Posterior cingulate gyrus (tissue), 11 donors: ENCODE measurements around the gene P2RX2.
"Not testable (repeated sequence)": the region's sequence is repeated elsewhere in the genome, so short reads cannot be mapped to it uniquely, and the experiment has no call there.

Experiments used
- DNase-seq, 10 donors: peaks; one replicate each; pipeline versions ENCODE4 v3.0.0 to v3.0.0-alpha.2; 2020 to 2021; ENCODE audit warnings: mixed read lengths in 3 of 10
- intact Hi-C: fragments of 100-400 bp; cut with DNase I; formaldehyde crosslinking; loops from one replicate; pipeline ENCODE4 v1.15.1; 2023

P2RX2 gene

DNA sequence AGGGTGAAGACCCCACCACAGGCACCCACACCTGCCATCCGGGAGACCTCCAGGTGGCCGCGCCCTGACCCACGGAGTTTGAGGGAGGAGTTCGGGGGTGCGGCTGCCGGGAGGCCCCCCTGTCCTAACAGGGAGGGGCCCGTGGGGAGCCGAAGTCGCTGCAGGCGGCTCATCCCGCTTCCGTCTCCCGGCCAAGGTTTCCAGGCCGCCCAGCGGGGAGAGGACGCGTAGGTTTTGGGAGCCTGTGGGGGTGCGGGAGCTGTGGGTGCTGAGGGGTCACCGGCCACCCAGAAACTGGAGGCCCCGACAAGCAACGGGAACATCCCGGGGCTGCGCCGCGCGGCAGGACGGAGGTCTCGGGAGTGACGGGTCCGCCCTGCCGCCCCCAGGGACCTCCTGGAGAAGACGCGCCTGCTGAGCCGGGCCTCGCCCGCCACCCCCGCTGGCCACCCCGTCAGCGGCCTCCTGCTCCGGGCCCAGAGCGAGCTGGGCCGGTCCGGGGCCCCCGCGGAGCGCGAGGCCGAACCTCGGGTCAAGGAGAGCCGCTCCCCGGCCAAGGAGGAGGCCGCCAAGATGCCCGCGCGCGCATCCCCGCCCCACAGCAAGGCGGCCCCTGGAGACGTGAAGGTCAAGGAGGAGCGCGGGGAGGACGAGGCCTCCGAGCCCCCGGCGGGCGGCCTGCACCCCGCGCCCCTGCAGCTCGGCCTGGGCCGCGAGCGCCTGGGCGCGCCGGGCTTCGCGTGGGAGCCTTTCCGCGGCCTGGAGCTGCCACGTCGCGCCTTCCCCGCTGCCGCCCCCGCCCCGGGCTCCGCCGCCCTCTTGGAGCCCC is 35.8 kb upstream of the P2RX2 start:
- intact Hi-C loops = no loop called here
- peak in 1 of 10 donors; percentile 86 for DNase-seq

DNA sequence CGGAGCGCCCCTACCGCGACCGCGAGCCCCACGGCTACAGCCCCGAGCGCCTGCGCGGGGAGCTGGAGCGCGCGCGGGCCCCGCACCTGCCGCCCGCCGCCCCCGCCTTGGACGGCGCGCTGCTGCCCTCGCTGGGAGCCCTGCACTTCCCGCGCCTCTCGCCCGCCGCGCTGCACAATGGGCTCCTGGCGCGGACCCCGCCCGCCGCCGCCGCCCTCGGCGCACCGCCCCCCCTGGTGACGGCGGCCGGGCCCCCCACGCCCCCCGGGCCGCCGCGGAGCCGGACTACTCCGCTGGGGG is 35.2 kb upstream of the P2RX2 start:
- no peak for DNase-seq

GRCh38 chr12:132583736-132584135 is 34.8 kb upstream of the P2RX2 start:
- no peak for DNase-seq
- intact Hi-C loops = no loop called here

More for the DNA sequence above, 35.2 kb upstream of the P2RX2 start:
- intact Hi-C loops = no loop called here

DNA sequence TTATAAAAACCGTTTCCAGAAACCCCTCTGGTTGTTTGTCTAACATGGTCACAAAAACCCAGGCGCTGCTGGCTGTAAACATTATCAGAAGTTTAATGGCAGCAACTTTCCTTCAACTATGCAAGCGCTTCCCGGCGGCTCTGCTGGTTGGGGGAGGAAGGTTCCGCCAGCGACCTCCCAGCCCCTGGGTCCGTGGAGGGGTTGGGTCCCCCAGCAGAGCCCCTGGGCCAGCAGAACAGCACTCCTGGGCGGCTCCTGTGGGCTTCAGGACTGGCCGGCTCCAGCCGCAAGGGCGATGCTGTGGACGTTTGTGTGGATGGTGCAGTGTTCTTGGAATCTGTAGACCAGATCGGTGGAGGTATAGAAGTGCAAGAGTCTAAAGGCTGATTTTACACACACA is 34.1 kb upstream of the P2RX2 start:
- peak in 1 of 10 donors; percentile 80 for DNase-seq
- intact Hi-C loops = no loop called here

DNA sequence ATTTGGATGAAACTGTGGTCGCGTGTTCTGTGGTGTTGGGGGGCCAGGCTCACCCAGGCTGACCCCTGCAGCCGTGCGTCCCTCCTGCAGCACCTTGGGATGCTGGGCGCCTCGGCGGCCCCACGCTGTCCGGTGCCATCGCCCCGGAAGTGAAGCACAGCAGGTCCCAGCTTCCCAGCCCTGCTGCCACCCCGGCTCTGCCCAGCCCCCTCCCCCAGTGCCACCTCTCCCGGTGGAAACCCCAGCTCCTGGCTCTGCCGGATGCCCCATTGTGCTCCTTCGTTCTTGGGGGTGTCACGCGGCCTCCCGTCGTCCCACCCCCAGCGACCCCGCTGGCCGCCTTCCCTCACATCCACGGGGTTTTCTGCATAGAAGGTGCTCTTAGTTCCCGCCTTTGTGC is 33.4 kb upstream of the P2RX2 start:
- DNase-seq = no peak

DNA sequence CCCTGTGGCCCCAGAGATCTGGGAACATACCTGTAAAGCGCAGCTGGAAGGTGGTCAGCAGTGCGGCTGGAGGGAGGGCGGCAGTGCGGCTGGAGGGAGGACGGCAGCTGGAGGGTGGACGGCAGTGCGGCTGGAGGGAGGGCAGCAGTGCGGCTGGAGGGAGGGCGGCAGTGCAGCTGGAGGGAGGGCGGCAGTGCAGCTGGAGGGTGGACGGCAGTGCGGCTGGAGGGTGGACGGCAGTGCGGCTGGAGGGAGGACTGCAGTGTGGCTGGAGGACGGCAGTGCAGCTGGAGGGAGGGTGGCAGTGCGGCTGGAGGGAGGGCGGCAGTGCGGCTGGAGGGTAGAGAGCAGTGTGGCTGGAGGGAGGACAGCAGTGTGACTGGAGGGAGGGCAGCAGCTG is 31.6 kb upstream of the P2RX2 start:
- intact Hi-C loops = no loop called here
- DNase-seq = no peak

More for the DNA sequence above, 33.4 kb upstream of the P2RX2 start:
- intact Hi-C loops = no loop called here

- intact Hi-C loops = no loop called here
- DNase-seq = no peak
Observed at GRCh38 chr12:132587781-132588180, 30.8 kb upstream of the P2RX2 start.

DNA sequence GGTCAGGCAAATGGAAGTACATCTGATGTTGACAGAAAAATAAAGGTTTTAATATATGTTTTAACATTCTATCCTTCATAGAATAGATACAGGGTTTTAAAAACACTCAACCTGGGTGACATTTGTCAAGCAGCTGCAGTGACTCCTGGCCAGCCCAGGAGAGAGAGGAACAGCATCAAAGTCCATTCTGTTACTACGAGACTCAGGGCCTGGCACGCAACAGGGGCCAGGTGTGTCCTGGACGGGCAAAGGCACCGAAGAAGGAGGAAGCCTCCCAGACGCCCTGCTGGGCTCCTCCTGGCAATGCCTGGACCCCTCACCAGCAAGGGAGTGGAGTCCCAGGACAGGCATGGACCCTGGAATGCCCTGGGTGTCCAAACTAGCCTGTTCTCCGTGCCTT is 30.3 kb upstream of the P2RX2 start:
- intact Hi-C loops = no loop called here
- peak in 1 of 10 donors; percentile 50 for DNase-seq

DNA sequence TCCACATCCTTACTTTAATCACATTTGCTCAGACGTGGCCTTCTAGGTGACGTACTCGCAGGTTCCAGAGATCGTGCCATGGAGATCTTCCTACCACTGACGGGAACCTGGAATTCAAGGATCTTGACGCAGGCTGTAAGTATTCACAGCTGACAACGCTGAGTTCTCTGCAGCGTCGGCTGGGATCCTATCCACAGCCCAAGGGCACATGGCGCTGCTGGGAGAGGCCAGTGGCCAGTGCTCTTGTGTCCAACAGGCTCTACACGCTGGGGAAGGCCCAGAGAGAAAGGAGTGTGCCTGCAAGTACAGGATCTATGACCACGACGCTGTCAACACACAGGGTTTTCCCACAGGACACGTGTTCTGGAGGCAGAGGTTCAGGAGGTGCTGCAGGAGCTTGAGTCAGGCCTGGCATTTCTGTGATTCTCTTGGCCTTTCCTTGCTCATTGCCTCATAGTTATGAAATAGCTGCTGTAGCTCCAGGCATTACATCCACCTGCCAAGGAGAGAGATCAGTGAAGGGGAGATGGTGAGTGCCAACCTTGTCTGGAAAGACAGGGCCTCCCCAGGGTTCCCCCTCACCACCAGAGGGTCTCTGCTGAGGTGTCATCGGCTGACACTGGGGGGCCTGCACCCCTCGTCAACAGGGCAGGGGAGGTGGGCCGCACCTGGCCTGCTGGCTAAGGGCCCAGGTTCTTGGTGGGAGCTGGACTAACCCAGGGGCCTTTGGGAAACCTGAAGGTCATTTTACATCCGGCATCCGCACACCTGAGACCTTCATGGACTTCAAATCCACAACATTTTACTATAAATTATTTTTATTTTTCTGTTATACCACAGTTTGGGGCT is 29.5 kb upstream of the P2RX2 start:
- peak in 1 of 10 donors; percentile 63 for DNase-seq
- intact Hi-C loops = no loop called here

DNA sequence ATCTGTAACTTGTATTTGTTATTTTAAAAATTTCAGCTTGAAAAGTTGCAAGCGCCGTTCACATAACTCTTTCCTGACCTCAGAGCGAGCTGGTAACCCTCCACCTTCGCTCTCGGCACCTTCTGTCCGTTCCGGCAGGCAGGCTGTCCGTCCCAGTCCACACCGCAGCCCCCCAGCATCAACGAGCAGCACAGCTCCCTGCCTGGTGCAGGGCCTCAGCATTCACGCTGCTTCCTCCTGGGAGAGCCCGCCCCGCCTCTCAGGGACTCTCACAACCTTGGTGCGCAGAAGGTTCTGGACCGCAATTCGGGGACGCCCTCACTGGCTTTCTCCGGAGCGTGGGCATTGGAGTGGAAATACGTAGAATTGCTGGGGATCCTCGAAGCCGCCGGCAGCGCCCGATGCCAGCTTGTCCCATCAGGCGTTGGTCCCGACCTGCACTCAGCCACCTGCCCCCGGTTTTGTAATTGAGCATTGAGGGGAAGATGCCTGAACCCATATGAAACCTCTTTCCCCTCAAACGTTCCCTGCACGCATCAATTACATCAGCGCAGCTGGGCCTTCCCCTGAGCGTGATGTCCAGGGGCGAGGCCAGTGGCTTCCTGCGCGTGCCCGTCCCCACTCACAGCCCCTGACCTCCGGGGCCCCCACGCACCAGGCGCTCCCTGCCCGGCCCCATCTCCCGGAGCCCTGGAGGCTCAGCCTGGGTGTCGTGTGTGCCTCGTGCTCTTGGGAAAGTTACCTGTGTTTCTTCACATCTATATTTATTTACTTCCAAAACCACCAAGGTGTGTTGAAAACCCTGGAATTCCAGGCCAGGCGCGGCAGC is 27.3 kb upstream of the P2RX2 start:
- intact Hi-C loops = no loop called here
- DNase-seq = peak in 2 of 10 donors; percentile 54 to 77

- intact Hi-C loops = no loop called here
- peak in 2 of 10 donors; percentile 69 to 80 for DNase-seq
Observed at GRCh38 chr12:132592282-132592970, 26.1 kb upstream of the P2RX2 start.

DNA sequence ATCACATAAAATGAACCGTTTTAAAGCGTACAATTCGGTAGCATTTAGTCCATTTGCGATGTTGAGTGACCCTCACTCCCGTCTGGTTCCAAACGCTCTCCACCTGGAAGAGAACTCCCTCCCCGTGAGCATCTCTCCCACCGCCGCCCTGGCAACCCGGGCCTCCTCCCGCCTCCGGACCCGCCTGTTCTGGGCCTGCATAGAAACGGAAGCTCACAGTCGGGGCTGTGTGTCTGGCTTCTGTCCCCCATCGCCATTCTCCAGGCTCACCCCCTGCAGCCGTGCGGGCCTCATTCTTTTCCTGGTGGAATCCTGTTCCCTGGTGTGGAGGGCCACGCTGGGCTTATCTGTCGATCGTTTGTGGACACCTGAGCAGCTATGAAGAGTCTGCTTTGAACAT is 25.5 kb upstream of the P2RX2 start:
- peak in 2 of 10 donors; percentile 68 to 80 for DNase-seq
- intact Hi-C loops = no loop called here

GRCh38 chr12:132593521-132593920 is 25.1 kb upstream of the P2RX2 start:
- peak in 1 of 10 donors; percentile 85 for DNase-seq
- intact Hi-C loops = no loop called here

DNA sequence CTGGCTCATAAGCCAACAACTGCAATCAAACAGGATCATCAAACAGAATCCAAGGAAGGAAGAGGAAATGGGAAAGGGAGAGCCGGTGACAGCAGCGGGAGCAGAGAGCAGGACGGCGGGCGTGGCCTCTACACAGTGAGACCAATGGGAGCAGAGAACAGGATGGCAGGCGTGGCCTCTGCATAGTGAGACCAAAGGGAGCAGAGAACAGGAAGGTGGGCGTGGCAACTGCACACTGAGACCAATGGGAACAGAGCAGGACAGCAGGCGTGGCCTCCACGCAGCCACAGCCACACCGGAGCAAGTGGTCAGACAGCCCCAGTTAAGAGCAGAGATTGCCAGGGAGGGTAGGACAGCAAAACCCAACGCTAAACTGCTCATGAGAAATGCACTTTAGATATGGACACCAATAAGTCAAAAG is 24.6 kb upstream of the P2RX2 start:
- intact Hi-C loops = no loop called here
- peak; percentile 58 to 97 (median 84) for DNase-seq

GRCh38 chr12:132595183-132595582 is 23.4 kb upstream of the P2RX2 start:
- DNase-seq = peak in 1 of 10 donors; percentile 77
- intact Hi-C loops = no loop called here

GRCh38 chr12:132596016-132596415 is 22.6 kb upstream of the P2RX2 start:
- peak in 1 of 10 donors; percentile 43 for DNase-seq
- intact Hi-C loops = no loop called here

GRCh38 chr12:132597333-132598316 is 21.0 kb upstream of the P2RX2 start:
- intact Hi-C loops = no loop called here
- peak in 1 of 10 donors; percentile 78 for DNase-seq

DNA sequence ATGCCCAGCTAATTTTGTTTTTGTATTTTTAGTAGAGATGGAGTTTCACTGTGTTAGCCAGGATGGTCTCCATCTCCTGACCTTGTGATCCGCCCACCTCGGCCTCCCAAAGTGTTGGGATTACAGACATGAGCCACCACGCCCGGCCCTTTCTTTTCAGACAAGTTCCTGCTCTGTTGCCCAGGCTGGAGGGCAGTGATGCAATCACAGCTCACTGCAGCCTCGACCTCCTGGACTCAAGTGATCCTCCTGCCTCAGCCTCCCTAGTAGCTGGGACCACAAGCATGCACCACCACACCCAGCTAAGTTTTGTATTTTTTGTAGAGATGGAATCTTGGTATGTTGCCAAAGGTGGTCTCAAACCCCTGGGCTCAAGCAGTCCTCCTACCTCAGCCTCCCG is 19.1 kb upstream of the P2RX2 start:
- DNase-seq = peak in 1 of 10 donors; percentile 52
- intact Hi-C loops = not testable (repeated sequence)
